ENCODE results near the gene ANKMY1.
"Not testable (repeated sequence)": the region's sequence is repeated elsewhere in the genome, so short reads cannot be mapped to it uniquely, and the experiment has no call there.

ANKMY1 gene

DNA sequence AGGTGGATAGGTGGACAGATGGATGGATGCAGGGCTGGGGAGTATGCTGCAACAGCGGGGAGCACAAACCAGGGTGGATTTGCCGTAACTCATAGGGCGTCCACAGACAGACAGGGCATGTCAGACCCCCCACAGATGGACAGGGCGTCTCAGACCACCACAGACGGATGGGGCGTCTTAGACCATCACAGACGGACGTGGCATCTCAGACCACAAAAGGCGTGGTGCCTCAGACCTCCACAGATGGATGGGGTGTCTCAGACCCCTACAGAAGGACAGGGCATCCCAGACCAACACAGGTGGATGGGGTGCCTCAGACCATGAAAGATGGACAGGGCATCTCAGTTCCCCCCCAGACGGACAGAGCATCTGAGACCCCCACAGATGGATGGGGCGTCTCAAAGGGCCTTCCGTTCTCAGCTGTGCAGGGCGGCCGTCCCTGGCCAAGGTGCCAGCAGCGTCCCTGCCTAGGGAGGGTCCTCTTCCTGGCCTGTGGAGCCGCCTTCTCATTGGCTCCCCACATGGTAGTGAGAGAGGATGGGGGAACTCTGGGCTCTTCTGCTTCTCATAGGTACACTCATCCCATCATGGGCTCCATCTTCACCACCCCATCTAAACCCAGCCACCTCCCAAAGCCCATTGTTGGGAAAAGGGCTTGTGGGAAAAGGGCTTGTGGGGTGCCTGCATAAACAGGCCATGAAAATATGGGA is 2.1 kb downstream of the ANKMY1 start:
- DNase-seq (ENCODE audit: low read depth, low spot score): no peak

DNA sequence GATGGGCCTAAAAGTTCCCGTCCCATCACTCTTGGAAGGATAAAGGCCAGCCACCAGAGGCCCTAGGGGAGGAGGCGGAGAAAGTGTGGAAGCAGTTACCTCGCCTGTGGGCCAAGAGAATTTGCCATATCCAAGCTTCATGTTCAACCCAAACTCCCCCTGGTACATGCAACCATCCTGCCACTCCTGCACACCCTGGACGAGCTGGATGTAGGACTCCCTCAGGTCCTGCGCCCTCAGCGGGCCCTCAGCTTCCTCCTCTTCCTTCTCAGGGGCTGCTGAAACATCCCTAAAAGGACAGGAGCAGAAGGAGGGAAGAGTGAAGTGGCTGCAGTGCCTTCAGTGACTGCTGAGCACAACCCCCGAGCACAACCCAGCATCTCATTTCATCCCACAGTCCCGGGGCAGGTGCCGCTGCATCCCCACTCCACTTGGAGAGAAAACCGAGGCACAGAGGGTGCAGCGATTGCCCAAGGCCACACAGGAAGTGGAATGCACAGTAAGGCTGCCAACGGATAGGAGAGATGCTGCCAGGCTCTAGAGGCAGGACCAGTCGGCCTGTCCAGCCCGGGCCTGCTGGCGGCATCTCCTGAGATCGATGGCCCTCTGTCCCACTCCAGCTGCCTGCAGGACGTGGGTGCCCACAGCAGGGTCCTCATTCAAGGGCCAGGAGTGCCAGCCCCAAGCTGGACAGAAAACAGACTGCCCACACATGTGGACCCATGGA is 2.9 kb downstream of the ANKMY1 start:
- no peak for DNase-seq (ENCODE audit: low read depth, low spot score)

DNA sequence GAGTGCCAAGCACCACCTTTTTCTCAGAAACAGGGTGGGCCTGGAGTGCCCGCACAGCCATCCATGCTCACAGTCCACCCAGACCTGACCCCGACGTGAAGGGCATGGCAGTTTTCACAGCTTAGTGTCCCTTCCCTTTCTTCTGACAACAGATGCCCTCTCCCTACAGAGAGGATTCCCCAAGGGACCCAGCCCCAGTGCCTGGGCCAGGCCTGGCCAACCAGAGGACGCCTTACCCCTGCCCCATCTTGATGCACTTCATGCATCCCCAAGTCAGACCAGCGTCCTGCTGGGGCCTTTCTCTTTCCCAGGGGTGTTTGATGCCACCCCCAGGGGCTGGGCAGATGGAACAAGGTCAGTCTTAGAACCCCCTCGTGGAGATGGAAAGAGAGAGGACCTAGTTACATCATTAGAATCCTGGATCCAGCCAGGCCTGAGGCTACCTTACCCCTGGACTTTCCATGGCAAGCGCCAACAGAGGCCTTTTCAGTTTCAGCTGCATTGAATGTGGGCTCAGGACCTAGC is 3.8 kb downstream of the ANKMY1 start:
- DNase-seq (ENCODE audit: low read depth, low spot score): no peak

DNA sequence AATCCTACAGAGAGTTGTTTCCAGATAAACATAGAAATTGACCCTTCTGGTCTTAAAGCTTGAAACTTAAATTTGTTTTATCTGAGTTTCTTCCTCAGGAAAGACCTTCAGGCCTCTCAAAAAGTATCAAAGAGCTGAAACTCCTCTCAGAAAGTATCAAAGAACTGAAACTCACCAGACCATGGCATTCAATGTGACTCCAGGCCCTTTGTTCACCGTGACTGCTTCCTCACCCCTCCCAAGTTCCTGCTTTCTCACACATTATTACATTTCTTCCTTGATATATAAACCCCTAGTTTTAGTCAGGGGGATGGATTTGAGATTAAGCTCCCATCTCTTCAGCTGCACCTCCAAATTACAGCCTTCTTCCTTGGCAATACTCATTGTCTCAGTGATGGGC is 6.0 kb downstream of the ANKMY1 start:
- no peak for DNase-seq (ENCODE audit: low read depth, low spot score)

DNA sequence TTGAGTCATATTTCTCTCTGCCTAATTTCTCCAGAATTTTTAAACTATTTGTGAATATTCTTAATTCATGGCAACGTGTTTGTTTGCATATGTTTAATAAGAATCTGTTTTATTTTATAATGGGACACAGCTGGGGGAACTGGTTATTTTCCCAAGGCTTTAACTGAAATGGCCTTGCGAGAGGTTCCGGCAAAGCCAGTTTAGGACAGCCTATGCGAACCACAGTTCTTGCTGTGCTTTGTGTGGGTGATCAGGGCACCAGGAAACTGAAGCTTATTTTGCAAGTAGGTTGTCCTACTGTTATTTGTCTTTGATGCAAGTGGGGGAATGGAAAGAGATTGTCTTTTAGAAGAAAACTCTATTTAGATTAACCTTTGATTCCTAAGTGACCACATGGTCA is 6.5 kb downstream of the ANKMY1 start:
- no peak for DNase-seq (ENCODE audit: low read depth, low spot score)

DNA sequence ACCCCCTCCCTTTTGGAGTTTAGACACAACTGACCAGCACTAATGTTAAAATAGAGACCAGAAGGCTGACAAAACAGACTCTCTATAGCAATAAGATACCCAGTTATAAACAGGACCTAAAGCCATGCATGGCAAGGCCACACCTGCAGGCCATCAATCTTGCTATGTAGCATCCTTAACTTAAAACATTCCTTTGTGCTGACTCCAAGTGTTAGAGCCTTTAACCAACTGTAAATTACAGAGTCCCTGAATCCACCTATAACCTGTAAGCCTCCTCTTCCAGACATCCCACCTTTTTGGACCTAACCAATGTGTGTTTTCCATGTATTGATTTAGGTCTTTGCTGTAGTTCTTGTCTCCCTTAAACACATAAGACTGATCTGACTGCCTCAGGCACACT is 17.9 kb downstream of the ANKMY1 start:
- DNase-seq (ENCODE audit: low read depth, low spot score): no peak

DNA sequence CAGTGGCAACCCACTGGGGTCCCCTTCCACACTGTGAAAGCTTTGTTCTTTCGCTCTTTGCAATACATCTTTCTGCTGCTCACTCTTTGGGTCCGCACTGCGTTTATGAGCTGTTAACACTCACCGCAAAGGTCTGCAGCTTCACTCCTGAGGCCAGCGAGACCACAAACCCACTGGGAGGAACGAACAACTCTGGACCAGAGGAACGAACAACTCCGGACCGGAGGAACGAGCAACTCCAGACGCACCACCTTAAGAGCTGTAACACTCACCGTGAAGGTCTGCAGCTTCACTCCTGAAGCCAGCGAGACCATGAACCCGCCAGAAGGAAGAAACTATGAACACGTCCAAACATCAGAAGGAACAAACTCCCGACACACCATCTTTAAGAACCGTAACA is 18.7 kb downstream of the ANKMY1 start:
- DNase-seq (ENCODE audit: low read depth, low spot score): not testable (repeated sequence)

DNA sequence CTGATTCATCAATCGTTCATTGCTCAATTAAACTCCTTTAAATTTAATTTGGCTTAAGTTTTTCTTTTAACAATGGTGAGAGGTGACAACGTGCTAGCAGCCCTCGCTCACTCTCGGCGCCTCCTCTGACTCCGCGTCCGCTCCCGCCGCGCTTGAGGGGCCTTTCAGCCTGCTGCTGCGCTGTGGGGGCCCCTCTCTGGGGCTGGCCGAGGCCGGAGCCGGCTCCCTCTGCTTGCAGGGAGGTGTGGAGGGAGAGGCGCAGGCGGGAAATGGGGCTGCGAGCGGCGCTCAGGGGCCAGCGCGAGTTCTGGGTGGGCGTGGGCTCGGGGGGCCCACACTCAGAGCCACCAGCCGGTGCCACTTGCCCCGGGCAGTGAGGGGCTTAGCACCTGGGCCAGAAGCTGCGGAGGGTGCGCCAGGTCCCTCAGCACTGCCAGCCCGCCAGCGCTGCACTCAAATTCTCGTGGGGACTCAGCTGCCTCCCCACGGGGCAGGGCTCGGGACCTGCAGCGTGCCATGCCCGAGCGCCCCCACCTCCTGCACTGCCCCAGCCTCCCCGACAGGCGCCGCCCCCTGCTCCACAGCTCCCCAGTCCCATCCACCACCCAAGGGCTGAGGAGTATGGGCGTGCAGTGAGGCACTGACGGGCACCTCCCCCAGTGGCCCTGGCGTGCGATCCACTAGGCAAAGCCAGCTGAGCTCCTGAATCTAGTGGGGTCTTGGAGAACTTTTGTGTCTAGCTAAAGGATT is 19.6 kb downstream of the ANKMY1 start:
- no peak for DNase-seq (ENCODE audit: low read depth, low spot score)

DNA sequence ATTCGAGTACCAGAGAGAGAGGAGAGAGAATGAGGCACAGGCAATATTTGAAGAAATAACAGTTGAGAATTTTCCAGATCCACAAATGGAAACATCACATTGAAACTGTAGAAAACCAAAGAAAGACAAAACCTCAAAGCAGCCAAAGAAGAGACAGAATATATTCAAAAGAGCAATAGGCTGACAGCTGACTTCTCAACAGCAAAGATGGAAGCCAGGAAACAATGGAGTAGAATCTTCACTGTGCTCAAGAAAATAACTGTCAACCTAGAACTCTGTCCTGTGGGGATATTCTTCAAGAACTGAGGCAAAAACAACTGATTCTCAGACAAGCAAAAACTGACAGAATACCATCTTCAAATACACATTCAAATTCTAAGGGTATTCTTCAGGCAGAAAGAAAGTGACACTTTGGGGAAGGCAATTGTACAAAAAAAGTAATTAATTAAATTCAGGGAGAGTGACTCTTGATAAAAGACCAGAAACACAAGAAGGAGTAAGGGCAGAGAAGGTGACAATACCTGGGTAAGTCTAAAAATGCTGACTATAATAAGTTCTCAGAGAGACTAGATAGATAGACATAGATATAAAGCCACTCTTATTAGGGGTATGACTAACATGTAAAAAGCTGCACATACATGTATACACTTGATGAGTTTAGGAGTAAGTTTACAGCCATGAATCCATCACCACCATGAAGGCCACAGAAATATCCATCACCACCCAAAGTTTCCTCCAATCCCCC is 25.6 kb downstream of the ANKMY1 start:
- DNase-seq (ENCODE audit: low read depth, low spot score): no peak

DNA sequence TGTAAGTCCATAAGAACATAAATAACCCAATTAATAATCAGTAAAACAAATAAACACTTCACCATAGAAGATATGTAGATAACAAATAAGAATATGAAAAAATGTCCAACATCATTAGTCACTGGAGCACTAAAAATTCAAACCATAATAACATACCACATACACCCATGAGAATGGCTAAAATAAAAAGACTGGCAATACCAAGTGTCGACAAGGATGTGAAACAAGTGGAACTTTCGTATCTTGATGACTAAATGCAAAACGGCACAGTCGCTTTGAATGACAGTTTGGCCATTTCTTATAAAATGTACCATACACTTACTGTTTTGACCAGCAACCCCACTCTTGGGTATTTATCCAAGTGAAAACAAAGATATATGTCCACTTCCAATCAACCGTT is 26.8 kb downstream of the ANKMY1 start:
- no peak for DNase-seq (ENCODE audit: low read depth, low spot score)

DNA sequence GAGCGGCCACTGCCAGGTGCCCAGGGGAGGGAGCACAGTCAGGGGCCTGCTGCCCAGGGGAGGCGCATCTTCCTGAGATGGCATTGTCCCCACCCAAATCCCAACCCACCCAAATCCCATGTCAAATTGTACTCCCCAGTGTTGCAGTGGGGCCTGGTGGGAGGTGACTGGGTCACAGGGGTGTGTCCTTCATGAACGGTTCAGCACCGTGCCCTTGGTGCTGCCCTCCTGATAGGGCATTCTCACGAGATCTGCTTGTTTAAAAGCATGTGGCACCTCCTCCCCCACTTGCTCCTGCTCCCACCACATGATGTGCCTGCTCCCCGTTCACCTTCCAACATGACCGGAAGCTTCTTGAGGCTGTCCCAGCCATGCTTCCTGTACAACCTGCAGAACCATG is 27.6 kb downstream of the ANKMY1 start:
- DNase-seq (ENCODE audit: low read depth, low spot score): no peak

DNA sequence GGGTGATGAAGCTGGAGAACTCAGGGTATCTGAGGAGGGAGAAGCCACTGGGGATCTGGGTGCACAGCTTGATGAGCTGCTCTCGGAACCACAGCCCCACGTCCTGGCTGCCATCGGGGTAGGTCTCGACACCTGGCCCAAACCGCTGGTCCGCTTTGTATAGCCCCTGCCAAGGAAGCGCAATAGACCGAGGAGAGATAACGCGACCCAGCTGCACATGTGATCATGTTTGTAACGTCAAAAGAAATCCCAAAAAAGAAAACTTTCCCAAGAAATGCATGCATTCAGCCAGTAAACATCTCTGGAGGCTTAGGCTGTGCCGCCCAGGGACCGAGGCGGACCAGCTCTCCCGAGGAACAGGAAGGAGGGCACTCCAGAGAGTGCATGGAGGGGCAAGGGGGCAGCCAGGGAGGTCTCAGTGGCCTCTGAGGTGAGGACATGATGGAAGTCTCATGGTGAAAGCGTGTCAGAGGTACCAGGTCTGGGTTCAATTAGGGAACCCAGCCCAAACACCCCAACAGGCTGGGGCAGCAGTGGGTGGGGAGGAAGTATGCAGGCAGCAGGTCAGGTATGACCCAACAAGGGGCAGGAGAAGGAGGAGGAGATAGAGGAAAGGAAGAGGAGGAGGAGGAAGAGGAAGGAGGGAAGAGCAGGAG is 28.3 kb downstream of the ANKMY1 start:
- no peak for DNase-seq (ENCODE audit: low read depth, low spot score)

DNA sequence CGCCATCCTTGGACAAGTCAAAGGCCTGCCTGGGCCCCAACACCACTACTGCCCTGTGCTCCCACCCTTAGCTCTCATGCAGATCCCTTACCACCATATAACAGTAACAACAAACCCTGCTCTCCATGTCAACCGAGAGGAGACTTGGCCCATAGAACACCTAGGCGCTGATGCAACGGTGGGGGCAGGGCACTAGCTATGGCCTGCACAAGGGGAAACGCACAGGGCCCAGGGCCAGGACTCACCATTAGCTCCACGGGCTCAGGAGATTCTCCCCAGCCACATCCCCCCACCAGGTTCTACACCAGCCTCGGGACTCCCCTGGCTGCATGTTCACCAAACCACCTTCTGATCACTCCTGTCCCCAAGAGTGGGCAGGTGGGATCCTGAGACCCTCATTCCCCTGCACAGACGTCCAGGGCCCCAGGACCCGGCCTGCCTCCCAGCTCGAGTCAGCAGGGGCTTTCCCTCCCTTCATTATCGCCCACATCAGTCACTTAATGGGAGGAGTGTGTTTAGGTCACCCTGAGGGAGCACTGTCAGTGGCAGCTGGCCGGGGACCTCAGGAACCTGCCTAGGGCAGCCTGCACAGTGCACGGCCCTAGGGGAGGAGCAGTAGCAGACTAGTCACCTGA is 29.3 kb downstream of the ANKMY1 start:
- DNase-seq (ENCODE audit: low read depth, low spot score): no peak

DNA sequence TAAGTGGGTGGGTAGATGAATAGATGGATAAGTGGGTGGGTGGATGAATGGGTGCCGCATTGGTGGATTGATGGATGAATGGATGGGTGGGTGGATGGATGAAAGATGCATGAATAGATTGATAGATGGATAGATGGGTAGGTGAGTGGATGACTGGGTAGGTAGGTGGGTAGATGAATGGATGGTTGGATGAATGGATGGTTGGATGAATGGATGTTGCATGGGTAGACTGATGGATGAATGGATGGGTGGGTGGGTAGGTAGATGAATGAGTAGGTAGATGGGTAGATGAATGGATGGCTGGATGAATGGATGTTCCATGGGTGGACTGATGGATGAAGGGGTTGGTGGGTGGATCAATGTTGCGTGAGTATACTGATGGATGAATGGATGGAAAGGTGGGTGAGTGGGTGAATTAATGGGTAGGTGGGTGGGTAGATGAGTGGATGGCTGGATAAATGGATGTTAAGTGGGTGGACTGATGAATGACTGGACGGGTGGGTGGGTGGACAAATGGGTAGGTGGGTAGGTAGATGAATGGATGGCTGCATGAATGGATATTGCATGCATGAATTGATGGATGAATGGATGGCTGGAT is 30.5 kb downstream of the ANKMY1 start:
- no peak for DNase-seq (ENCODE audit: low read depth, low spot score)

DNA sequence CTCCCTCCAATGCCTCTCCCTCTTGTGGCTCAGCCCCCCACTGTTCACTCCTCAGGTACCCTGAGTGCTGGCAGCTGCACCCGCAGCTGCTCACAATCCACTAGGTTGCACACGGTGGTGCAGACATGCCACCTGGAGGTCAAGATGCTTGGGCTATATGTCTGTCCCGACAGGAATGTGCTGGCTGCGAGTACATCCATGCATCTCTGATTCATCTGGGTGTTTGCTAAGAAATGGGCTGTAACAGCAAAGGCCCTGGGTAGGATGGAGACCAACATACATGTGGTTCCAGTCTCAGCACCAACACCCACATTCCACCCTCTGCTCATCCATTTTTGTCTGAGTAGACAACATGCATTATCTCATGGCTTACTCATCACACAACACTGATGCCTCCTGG is 31.3 kb downstream of the ANKMY1 start:
- no peak for DNase-seq (ENCODE audit: low read depth, low spot score)

DNA sequence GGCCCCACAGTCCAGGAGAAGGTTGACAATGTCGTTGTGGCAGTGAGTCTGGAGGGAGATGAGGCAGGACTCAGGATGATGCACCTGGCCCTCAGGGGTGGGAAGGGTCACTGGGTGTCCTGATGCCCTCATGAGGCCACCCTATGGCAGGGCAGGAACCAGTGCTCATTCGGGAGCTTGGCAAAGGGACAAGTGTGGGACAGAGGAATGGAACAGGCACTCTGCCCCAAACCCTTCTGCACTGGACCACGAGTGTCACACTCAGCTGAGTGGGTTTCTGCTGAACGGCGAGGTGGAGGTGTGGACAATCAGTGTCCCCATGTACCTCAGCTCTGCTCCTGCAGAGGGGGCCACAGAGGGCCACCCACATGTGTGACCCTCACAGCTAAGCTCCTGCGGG is 32.0 kb downstream of the ANKMY1 start:
- no peak for DNase-seq (ENCODE audit: low read depth, low spot score)

DNA sequence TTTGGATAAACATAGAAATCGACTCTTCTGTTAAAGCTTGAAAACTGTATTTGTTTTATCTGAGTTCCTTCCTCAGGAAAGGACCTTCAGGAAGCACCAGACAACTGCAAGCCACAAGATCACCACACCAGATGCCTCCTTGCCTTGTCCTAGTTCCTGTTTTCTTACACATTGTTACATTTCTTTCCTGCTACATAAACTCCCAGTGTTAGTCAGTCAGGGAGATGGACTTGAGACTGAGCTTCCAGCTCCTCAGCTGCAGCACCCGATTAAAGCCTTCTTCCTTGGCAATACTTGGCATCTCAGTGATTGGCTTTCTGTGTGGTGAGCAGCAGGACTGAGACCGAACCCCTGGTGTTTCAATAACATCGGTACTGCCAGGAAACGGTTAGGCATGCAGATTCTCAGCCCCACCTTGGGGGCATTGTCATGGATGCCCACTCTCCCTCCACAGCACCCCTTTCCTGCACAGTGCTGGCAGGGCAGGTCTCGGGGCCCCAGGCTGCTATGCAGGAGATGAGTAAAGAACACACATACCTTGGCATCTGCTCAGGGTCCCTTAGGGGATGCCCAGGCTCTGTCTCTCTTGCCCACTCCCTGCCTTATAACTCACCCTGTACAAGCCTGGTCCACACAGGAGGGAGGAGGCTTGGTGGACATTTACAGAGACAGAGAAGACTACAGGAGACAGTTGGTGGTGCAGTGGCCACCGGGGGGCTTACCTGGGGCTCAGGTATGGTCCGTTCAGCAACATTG is 32.6 kb downstream of the ANKMY1 start:
- no peak for DNase-seq (ENCODE audit: low read depth, low spot score)

DNA sequence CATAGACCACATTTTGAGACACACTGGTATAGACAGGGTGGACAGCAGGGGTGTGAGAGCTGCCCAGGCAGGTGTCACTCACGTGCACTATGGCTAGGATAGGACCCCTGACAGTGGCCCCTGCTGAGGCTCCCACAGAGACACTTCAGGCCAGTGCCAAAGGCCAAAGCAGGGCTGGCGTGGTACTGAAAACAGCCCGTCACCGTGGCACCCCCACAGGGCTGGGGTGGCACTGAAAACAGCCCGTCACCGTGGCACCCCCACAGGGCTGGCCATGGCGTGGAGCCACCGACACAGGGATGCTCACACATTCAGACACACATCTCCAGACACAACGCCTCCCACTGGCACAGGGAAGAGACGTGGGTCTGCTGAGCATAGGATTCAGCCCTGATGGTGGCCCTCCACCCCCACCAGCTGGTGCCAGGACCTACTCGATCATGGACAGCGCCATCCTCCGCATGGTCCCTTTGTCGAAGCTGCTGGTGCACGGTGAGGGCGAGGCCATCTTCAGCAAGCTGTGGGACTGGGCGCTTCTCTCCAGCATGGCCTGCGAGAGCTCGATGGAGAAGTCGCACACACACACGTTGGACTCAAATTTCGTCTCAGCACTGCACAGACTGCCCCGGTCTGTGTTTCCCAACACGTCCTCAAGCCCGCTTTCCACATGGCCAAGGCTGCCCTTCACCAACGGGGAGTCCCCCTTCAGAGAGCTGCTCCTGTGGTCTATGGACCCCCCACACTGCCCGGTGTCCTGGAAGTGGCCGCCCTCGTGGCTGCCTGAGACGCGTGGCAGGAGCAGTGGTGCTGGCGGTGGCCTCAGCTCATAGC is 34.1 kb downstream of the ANKMY1 start:
- DNase-seq (ENCODE audit: low read depth, low spot score): no peak

DNA sequence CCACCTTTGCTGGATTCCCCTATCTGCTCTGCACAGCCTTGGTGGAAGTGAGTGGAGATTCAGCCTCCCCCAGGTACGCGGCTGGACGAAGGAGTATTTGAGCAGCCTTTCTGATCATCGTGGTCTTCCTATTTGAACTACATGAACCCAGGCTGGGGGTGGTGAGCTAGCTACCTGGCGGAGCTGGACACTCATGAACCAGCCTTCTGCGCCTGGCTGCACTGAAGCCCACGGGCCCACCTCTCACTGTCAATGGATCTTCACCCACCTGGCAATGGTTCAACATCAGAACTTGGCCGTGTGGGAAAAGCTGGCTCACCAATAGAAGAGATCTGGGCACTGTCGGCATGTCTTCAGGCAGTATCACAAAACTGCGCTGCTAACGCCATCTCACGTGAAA is 35.4 kb downstream of the ANKMY1 start:
- DNase-seq (ENCODE audit: low read depth, low spot score): no peak

Measured in brain pericyte (primary cell).